Right renal pelvis (tissue), 4 donors: ENCODE measurements around the gene MEST. TPM values are rescaled to one million over a fixed set of nuclear protein-coding genes. Genes with fewer than 3 reads are reported as not detected.
"Not testable (repeated sequence)": the region's sequence is repeated elsewhere in the genome, so short reads cannot be mapped to it uniquely, and the experiment has no call there.

Experiments
- DNase-seq, 4 donors: peaks; one replicate each; pipeline ENCODE4 v3.0.0-alpha.2; 2013; ENCODE audit warnings: low read depth in 4 of 4, low spot score in 3 of 4, missing footprints in 1 of 4
- polyA plus RNA-seq, 4 donors: library from polyadenylated mRNA; unstranded; fragments of 120-200 nt; gene quantifications; one replicate each; pipeline ENCODE4 v1.2.1, GENCODE V29; 2013; ENCODE audit not compliant: insufficient read length in 4 of 4

The MEST gene, protein sequence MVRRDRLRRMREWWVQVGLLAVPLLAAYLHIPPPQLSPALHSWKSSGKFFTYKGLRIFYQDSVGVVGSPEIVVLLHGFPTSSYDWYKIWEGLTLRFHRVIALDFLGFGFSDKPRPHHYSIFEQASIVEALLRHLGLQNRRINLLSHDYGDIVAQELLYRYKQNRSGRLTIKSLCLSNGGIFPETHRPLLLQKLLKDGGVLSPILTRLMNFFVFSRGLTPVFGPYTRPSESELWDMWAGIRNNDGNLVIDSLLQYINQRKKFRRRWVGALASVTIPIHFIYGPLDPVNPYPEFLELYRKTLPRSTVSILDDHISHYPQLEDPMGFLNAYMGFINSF
- polyA plus RNA-seq, result 100 to 1,000 TPM; 725 to 850 (median 775) TPM

DNA sequence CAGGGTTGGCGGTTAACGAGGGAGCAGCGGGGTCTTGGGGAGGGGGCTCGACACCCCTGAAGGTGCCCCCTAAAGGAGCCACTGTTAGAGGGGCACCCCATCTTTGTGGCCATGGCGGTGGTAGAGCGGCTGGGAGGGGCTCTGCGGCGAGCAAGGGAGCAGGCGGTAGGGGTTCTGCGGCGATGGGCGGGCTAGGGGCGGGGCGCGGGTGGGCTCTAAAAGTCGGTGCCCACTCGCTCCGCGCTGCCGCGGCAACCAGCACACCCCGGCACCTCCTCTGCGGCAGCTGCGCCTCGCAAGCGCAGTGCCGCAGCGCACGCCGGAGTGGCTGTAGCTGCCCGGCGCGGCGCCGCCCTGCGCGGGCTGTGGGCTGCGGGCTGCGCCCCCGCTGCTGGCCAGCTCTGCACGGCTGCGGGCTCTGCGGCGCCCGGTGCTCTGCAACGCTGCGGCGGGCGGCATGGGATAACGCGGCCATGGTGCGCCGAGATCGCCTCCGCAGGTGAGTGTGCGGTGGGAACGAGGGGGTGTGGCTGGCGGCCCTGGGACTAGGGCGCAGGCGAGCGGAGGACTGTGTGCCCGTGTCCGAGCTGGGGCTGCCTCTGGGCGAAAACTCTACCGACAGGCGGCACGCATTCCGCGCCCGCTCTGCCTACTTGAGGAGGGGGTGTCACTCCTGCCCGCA, at the start of gene MEST:
Gene MEST (plus strand): TSS at position 245 of the 682 bp plus-strand sequence. CDS start 229 bp downstream, at position 474.
- no peak for DNase-seq

DNA sequence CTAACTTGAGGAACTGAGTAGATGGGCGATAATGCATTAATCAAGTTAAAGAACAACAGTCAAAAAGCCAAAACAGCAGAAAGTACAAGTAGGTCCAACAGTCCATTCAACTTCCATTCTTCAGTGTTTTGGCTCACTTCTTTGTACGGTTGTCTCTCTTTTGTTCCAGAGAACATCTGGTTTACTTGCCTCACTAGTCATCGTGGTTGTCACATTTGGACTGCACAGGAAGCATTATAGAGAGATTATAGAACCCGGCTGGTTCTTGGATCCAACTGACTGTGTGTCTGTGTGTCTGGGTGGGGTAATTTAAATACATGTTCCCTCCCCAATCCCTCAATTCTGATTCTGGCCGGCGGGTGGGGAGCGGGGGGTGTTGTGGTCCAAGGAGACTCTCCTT, 49.3 kb upstream of the MEST start:
- DNase-seq, result no peak

DNA sequence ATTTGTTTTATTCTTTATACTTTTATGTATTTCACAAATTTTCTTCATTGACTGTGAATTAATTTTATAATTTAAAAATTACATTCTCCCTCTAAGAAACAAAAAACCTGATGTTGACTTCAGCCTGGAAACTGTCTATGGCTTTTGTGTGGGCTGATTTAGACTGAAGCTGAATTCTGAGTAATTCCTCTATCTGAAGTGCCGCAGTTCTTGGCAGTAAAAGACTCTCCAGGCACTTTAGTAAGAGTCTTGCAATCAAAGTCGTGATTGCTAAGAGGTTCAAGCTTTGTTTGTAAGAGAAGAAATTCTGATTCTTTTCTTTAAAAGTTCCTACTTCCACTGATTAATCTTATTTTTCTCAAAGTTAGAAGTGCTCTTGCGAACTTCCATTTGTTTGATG, 47.7 kb upstream of the MEST start:
- no peak for DNase-seq

DNA sequence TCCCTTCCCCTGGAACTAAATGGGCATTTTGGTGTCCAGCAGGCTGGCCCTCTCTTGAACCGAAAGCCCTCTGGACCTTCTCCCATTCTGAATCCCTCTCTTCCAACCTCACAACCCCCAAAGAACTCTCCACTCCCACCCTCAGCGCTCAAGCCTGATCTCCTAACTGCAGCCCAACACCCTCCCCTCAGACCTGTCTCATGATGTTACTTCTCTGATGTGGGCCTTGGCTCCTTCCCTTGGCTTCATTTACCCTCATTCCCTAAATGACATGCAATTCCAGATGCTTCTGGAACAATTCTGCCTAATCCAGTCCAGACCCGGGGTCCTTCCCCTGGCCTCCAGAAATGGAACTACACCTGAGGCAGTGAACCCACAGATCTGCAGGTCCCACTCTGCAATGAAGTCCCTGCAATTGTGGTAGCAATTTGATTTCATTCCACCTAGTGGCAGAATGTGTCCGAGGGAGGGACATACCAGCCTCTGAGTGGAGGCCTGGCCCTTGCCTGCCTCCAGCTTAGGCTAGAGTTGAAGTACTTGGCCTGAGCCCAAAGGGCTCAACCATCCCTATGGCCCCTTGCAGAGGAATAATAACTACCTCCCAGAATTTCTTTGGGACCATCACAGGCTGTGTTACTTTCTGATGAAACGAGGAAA, 47.0 kb upstream of the MEST start:
- DNase-seq, result no peak

- no peak for DNase-seq
These were observed 45.6 kb upstream of the MEST start for GRCh38 chr7:130446259-130446658.

GRCh38 chr7:130451344-130451743, 40.5 kb upstream of the MEST start:
- DNase-seq, result not testable (repeated sequence)

DNA sequence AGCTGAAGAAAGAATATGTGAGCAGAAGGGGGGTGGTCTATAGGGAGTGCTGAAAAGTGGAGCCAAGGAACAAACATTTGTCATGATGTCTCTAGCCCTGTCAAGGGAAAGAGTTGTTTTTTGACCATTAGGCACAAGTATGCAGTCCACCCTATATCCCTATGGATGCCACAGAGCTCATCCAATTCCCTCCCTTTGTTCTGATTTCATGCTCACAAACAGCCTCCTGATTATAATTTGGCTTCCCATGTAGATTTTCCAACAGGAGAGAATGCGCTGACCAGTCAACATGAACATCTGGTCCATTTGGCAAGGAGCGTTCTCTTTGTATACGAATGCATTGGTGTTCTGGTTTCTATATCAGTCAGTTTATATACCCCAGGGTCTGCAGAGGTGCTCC, 38.9 kb upstream of the MEST start:
- DNase-seq, result no peak

- no peak for DNase-seq
These were observed 36.9 kb upstream of the MEST start for GRCh38 chr7:130454959-130455358.

DNA sequence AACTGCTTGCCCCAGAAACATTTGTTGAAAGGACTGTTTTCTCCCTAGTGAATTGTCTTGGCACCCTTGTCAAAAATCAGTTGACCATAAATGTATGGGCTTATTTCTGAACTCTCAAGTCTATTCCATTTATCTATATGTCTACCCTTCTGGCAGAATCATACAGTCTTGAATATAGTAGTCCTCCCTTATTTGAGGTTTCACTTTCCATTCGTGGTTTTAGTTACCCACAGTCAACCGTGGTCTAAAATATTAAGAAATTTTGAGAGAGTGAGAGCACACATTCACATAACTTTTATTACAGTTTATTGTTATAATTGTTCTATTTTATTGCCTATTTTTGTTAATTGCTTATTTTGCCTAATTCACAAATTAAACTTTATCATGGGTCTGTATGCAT, 33.6 kb upstream of the MEST start:
- DNase-seq, result no peak

DNA sequence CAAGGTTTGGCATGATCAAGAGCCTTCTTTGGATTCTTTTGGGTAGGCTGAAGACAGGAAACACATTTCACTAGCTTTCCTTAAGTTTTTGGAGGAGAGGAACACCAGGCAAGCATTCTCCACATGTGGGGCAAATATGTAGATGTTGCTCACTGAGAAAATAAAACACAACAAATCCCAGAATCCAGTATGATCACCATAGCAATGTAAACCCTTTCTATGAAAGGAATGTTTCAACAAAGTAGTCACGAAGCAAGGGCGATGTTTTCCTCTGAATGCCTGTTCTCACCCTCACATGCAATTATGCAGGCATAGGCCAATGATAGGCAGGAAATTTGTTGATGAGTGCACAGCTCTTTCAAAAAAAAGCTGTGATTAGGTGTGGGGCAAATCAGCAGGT, 30.6 kb upstream of the MEST start:
- DNase-seq, result no peak

- no peak for DNase-seq
These were observed 28.1 kb upstream of the MEST start for GRCh38 chr7:130463553-130464434.

DNA sequence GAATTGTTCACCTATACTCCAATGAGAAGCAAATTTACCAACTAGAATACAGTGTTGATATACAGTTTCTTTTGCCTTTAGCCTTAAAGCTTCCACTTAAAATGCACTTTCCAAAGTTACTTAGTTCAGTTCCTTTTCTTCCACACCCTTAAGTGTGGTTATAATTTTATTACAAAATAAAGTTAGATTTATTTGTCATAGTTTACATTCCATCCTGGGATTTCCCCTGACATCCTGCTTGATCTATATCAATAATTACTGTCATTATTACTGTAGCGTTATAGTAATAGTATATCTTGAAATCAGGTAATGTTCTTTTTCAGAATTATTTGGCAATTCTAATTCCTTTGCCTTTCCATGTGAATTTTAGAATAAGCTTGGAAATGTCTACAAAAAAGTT, 23.3 kb upstream of the MEST start:
- no peak for DNase-seq

GRCh38 chr7:130471974-130472373, 19.9 kb upstream of the MEST start:
- DNase-seq, result no peak

DNA sequence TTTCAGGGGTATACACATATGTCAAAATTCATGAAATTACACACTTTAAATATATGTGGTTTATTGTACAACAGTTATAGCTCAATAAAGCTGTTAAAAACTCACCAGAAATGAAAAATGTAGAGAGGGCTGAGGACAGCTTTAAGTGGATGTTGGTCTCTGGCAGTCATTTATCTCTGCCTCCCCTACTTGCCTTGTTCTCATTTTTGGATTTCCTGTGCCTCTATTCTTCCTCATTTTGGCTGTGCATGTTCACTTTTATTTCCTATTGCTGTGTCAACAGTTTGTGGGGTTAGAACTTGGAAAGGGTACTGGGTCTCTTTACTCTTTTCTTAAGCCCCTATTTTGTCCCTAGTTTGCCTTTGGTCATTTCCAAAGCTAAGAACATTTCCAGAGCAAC, 18.6 kb upstream of the MEST start:
- DNase-seq, result no peak

- DNase-seq, result no peak
These were observed 18.0 kb upstream of the MEST start for GRCh38 chr7:130473876-130474275.

GRCh38 chr7:130475776-130476175, 16.1 kb upstream of the MEST start:
- DNase-seq, result no peak

DNA sequence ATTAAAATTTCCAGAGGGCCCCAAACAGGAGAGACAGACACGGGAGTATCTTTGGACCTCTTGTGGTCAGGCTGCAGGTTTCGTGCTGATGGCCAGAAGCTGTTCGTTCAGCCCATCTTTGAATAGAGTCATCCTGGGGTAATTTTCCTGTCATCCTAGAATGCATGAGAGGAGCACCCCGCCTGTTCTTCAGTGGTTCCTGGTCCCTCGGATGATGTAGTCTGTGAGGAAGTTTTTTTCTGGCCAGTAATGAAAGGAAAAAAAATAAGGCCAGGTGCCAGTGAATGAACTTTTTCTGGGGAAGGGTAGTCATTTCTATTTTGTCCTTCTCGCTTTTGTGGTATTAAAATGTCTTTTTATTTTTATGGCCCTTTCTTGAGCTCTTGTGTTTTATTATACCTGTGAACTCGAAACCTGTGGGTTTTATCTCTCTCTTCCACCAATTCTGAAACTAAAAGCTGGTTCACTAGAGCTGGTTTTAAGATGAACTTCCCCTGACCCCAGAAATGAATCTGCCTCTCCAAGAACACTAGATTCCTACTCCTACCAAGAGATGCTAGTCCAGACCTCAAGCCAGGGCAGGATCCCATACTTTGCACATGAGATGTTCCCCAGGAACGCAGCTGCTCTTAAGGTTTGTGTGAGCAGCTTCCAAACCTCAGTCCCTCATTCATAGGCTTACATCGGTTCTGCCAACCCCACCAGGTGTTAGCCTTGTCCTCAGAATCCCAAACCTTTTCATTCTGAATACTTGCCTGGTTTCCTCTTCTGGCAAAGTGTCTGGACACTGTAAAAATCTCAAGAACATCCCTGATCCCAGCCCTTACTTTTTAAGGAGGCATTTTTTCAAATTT, 15.4 kb upstream of the MEST start:
- no peak for DNase-seq

GRCh38 chr7:130478991-130479390, 12.9 kb upstream of the MEST start:
- DNase-seq, result no peak

DNA sequence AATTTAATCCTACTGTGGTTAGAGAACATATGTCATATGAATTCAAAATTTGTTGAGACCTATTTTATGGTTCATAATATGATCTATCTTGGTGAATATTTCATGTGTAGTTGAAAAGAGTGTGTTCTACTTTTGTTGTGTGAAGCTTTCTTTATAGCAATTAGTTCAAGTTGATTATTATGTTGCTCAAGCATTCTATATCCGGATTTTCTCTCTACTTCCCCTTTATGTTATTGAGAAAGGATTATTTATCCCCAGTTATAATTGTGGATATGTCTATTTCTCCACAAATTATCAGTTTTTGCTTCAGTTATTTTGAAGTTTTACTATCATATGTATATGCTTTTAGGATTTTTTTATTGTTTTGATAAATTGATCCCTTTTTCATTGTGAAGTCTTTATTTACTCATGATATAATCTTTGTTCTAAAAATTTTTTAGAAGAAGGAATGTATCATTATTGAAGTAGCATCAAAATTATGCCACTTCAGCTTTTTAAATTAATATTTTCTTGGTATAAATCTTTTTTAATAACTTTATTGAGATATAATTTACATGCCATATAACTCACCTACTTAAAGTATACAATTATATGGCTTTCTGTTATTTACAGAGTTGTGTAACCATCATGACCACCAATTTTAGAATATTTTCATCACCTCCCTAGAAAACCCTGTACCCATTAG, 12.0 kb upstream of the MEST start:
- no peak for DNase-seq
